HG02973 (cell line): Measurements from ENCODE around the gene MED23.
"Not testable (repeated sequence)": the region's sequence is repeated elsewhere in the genome, so short reads cannot be mapped to it uniquely, and the experiment has no call there.

Experiments used
- ATAC-seq: cut with Tn5 transposase; IDR thresholded peaks from one replicate; pipeline ENCODE4 v1.9.1; 2021; ENCODE audit warnings: moderate library complexity; ENCODE audit not compliant: unreplicated experiment

The MED23 gene

DNA sequence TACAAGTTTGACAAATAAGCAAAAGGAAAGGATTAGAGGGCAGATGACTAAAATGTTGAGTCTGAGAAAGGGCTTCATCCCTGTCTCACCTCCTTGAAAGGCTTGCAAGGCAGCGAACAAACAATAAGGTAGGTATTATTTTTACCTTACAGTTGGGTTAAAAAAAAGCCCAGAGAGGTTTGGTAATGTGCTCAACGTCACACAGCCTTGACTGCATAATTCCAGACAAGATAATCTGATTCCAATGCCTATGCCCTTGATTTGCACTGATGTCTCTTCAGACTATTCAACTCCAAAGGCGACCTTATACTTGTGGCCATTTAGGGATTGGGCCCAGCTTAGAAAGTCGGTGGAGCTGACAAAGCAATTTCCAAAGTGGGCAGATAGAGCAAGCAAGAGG is 53.4 kb downstream of the MED23 start:
- no peak for ATAC-seq

GRCh38 chr6:131574133-131574532 is 53.9 kb downstream of the MED23 start:
- no peak for ATAC-seq

DNA sequence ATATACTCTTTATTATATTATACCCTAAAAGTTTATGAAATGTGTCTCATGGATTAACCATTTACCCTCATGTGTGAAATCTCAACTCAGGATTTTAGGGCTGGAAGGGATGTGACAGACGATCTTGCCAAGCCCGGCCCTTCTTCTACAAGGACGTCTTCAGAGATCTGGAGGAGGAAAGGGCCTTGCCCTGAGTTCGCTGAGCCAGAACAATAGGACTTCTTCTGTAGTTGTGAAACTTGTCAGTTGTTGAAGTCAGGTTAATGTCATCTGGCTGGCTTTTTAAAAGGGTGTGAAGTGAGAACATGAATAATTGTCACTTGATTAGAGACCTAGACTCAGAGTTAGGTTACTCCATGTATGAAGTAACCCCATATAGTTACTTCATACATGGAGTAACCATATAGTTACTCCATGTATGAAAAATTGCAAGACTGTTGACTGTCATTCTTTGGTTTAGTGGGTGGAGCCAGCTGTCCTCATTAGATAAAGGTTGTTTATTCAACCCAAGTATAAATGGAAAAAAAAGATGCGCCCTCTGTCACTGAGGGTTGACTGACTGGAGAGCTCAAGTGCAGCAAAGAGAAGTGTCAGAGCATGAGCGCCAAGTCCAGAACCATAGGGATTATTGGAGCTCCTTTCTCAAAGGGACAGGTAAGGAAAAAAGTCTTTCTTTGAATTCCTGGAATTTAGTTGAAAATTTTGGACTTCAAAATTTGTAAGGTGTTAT is 55.2 kb downstream of the MED23 start, which contains the start of gene ARG1:
Gene ARG1 (plus strand): TSS at position 541 of the 730 bp plus-strand sequence. CDS start 57 bp downstream, at position 598.
- no peak for ATAC-seq

DNA sequence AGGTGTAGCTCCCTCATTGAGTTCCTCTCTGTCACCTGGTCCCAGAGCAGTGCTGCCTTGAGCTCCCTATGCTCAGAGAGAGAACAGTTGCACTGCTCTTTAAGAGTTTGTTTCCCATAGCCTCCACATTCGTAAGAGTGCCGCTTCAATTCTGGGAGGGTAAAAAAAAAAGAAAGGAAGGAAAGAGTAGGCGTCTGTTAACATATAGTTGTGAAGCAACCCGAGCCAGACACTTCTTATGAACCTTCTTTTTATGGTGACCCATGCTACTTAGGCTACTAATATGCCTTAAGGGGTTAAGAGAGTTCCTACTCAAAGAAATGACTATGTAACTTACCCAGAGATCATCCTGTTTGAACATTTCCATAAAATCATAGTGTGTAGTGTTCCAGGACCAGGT is 59.3 kb downstream of the MED23 start:
- ATAC-seq, result no peak

DNA sequence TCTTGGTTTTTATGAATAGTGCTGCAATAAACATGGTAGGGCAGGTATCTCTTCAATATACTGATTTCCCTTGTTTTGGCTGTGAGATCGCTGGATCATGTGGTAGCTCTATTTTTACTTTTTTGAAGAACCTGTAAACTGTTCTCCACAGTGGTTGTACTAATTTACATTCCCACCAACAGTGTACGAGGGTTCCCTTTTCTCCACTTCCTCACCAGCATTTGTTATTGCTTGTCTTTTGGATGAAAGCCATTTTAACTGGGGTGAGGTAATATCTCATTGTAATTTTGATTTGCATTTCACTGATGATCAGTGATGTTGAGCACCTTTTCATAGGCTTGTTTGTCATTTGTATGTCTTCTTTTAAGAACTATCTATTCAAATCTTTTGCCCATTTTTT is 63.0 kb downstream of the MED23 start:
- ATAC-seq, result no peak

DNA sequence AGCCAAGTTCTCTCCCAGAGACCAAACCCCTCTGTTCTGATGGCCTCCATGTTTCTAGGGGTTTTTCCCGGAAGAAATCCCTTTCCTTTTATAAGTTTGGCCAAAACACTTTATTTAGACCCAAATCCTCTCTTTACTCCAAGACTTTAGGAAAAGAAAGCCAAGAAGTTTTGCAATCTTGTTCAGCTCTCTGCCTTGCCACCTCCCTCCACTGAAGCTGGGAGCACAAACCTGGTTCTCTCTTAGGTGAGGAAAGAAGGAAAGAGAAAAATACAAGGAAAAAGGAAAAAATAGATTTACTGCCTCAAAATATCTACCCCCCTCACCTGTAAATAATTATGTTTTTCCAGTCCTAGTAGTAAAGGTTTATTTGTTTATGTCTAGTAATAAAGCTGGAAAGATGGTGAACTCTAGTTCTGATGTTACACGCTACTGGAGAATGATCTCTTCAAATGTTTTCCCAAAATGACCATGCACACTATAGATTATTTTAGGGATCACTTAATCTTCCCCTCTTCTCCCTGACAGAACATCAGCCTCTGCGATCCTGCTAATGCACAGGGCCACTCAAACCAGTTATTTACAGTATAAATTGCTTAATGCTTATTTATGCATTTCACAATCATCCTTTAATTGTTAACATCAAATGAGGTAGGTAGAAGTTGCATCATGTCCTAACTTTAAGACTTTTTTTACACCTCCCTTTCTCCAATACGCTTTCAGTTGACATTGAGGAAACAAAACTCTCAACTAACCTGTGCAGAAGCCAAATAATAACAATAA is 65.9 kb downstream of the MED23 start:
- ATAC-seq, result no peak

- no peak for ATAC-seq
These were observed 69.1 kb downstream of the MED23 start for GRCh38 chr6:131558922-131559321.

GRCh38 chr6:131555992-131556391 is 72.0 kb downstream of the MED23 start:
- no peak for ATAC-seq

- ATAC-seq, result no peak
These were observed 75.5 kb downstream of the MED23 start for GRCh38 chr6:131552572-131552971.

GRCh38 chr6:131551902-131552301 is 76.1 kb downstream of the MED23 start:
- no peak for ATAC-seq

DNA sequence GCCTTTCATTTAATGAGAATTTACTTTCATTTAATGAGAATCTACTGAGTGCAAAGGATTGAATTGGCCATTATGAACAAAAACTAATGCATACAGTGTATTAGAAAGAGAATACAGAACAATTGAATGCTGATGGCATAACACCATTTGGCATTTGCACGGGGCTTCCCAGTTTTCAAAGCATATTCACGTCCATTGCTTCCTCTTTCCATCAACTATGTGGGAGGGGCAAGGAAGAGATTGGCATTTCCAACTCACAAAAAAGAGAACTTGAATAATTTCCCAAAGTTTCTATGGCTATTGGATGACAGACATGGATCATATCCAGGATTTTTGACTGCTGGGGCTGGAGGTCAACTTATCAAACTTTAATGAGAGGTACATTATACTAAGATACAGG is 78.2 kb downstream of the MED23 start:
- ATAC-seq, result no peak

GRCh38 chr6:131548441-131548840 is 79.6 kb downstream of the MED23 start:
- ATAC-seq, result no peak

GRCh38 chr6:131547488-131547887 is 80.6 kb downstream of the MED23 start:
- no peak for ATAC-seq

DNA sequence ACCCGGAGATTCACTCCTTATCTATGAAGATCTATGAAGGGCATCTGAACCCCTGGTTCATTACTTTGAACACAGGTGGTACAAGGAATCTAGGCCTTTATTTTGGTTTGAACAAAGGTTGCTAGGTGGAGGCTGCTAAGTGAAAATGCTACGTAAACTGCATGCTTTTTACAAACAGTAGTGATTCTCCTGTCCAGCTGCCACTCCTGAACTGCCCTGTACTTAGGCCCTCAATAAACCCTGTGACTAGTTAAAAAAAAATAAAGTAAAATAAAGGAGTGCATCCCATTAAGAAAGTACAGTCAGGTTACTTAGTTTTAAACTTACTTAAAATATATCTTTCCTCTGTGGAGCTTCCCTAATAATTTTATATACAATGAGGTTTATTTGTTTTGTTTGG is 82.7 kb downstream of the MED23 start:
- ATAC-seq, result no peak

DNA sequence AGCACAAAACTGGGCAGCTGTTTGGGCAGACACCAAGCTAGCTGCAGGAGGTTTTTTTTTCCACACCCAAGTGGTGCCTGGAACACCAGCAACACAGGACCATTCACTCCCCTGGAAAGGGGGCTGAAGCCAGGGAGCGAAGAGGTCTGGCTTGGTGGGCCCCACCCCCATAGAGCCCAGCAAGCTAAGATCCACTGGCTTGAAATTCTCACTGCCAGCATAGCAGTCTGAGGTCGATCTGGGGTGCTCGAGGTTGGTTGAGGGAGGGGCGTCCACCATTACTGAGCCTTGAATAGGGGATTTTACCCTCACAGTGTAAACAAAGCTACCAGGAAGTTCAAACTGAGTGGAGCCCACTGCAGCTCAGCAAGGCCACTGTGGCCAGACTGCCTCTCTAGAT is 89.4 kb downstream of the MED23 start:
- ATAC-seq, result not testable (repeated sequence)

DNA sequence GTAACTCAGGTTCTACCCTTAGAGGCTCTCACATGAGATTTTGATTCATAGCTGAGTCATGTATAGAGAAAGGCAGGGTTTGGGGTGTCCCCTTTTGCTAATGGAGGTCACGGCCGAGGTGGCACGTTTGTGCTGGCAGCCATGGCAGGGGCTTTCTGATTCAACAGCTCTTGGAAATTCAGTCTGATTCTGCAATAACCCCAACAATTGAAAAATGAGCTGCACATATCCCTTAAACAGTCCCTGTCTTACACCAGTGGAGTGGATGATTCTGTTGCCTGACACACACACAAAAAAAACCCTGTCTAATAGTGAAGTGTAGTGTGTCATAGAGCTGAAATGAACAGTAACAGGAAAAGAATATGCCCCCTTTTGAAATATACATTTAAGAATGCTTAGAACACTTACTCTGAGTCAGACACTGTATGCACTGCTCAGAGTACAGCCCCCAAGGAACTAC is 95.4 kb downstream of the MED23 start:
- peak; percentile 81 for ATAC-seq

DNA sequence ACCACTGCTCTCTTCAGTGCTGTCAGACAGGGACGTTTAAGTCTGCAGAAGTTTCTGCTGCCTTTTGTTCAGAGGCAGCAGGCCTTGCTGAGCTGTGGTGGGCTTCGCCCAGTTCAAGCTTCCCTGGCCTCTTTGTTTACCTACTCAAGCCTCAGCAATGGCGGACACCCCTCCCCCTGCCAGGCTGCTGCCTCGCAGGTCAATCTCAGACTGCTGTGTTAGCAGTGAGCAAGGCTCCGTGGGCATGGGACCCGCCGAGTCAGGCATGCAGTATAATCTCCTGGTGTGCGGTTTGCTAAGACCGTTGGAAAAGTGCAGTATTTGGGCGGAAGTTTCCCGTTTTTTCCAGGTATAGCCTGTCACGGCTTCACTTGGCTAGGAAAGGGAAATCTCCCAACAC is 96.4 kb downstream of the MED23 start:
- ATAC-seq, result not testable (repeated sequence)

DNA sequence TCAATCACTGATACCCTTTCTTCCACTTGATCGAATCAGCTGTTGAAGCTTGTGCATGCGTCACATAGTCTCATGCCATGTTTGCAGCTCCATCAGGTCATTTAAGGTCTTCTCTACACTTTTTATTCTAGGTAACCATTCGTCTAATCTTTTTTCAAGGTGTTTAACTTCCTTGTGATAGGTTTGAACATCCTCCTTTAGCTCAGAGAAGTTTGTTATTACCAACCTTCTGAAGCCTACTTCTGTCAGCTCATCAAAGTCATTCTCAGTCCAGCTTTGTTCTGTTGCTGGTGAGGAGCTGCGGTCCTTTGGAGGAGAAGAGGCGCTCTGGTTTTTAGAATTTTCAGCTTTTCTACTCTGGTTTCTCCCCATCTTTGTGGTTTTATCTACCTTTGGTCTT is 97.1 kb downstream of the MED23 start:
- ATAC-seq, result not testable (repeated sequence)

DNA sequence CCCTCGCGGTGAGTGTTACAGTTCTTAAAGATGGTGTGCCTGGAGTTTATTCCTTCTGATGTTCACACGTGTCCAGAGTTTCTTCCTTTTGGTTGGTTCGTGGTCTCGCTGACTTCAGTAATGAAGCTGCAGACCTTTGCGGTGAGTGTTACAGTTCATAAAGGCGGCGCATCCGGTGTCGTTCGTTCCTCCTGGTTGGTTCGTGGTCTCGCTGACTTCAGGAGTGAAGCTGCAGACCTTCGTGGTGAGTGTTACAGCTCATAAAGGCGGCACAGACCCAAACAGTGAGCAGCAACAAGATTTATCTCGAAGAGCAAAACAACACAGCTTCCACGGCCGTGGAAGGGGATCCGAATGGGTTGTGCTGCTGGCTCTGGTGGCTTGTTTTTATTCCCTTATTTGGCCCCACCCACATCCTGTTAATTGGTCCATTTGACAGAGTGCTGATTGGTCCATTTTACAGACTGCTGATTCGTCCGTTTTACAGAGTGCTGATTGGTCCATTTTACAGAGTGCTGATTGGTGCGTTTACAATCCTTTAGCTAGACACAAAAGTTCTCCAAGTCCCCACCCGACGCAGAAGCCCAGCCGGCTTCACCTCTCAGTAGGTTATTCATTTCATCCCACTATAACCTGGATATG is 103.2 kb downstream of the MED23 start:
- ATAC-seq, result no peak

GRCh38 chr6:131523988-131524673 is 103.9 kb downstream of the MED23 start:
- ATAC-seq, result no peak
